B cell (primary cell): ENCODE data around the gene MRPL17.

Experiments
- EZH2 ChIP-seq: IDR thresholded peaks from 2 replicates; pipeline ENCODE4 v1.6.1; 2012; ENCODE audit warnings: borderline replicate concordance, low read depth, mild to moderate bottlenecking, moderate library complexity, low read length; ENCODE audit not compliant: insufficient read depth, poor library complexity, severe bottlenecking
- TF ChIP-seq, protein P1 (sequence below): fragments of 200-600 bp; IDR thresholded peaks from one replicate; pipeline ENCODE4 v1.8.0; 2022; ENCODE audit warnings: antibody characterized with exemption, mild to moderate bottlenecking

- TF ChIP-seq, protein P1, sequence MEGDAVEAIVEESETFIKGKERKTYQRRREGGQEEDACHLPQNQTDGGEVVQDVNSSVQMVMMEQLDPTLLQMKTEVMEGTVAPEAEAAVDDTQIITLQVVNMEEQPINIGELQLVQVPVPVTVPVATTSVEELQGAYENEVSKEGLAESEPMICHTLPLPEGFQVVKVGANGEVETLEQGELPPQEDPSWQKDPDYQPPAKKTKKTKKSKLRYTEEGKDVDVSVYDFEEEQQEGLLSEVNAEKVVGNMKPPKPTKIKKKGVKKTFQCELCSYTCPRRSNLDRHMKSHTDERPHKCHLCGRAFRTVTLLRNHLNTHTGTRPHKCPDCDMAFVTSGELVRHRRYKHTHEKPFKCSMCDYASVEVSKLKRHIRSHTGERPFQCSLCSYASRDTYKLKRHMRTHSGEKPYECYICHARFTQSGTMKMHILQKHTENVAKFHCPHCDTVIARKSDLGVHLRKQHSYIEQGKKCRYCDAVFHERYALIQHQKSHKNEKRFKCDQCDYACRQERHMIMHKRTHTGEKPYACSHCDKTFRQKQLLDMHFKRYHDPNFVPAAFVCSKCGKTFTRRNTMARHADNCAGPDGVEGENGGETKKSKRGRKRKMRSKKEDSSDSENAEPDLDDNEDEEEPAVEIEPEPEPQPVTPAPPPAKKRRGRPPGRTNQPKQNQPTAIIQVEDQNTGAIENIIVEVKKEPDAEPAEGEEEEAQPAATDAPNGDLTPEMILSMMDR = no peak
- TF ChIP-seq EZH2 = no peak
These were observed 47.8 kb downstream of the MRPL17 start for GRCh38 chr11:6635082-6635932.
